GM18867 (cell line): ENCODE results near the gene VAV3.
A peak's percentile ranks its signal among the peaks of the same experiment; 100 is the strongest.

ENCODE experiments used
- ATAC-seq: cut with Tn5 transposase; IDR thresholded peaks from one replicate; pipeline ENCODE4 v1.9.1; 2021; ENCODE audit warnings: mild to moderate bottlenecking, moderate library complexity; ENCODE audit not compliant: unreplicated experiment

The VAV3 gene

DNA sequence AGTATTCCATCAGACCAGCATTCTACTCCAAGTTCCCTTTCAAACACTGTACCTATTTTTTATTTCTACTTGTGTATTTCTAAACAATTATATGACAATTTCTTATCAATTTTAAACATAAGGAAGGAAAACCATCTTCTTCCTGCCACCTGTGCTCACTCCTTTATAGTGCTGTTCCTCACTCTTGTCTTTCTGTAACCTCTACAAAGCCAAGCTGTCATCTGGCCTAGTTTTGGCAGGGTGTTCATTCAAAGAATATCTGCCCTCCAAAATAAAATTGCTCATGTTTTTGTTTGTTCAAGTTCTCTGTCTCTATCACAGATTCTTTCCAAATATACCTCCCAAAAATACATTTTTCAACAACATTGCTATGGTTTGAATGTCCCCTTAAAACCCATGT is 360.2 kb downstream of the VAV3 start:
- ATAC-seq, result no peak

DNA sequence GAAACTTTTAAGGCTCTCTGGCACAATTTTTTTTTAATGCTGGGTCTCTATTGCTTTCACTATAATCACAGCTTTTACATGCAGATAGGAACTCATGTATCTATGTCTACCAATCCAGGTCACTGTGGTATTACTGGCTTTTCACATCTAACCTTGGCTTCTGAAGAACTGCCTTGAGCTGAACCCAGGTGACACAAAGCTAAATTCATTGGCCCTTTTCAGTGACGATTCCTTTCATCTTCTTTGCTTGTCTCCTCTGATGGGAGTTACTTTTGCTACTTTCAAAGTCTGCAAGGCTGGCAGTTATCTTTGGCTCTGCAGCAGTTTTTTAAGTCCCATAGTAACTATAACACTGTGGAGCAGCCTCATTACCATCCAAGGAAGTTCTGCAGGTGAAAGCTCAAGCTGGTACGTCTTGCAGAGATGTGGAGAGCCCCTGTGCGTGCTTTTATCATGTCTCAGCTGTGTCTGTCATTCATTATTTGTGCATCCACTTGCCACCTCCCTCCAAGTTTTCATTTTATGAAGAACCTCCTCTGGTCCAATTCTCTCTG is 364.3 kb downstream of the VAV3 start:
- ATAC-seq, result no peak

DNA sequence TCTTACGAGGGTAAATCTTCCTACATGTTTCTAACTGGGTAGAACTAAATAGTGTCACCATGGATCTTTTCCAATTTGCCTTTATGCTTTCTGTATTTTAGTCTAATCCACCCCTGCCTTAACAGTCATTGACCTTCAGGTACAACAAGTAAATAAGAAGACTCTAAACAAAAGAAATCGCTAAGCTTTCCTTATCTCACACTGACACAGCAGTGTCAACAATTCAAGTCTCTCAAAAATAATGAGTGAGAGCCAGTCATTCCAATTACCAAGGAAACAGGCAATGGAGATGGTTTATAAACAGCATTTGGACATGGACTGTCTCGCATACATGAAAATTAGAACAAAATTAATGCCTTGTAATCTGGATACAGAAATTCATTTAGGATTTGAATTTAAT is 365.8 kb downstream of the VAV3 start:
- ATAC-seq, result no peak

DNA sequence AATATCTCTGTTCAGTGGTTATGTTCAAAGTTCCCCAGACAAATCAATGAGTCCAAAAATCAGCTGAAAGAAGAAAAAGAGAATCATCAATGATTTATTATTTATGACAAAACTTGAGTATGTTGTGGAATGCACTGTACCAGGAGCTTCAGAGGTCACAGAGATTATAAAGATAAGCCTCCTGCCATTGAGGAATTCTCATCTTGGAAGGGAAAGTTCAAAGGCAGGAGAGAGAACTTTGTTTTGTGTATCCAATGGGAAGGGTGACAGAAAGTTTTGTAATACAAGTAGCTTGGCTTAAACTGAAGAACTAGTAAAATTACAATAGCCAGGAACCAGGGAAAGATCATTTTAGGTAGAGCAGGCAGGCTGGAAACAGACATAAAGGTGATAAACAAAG is 367.7 kb downstream of the VAV3 start:
- no peak for ATAC-seq

DNA sequence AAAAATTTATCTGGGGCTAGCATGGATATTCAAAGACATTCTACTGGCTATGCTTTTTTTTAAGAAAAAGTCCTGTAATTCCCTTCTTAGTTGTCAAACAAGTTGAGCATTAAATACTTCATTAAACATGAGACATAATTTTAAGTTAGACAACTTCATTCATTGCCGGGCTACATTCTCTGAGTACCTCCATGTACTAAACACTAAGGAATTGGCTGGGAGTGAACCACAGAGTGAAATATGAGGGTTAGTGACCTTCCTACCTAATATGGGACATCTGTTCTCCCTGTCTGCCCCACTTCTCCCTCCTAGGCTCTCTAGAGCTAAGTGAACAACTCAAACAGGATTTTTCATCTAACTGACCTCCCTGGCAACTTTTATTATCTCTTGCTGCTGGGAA is 370.4 kb downstream of the VAV3 start:
- ATAC-seq, result no peak

DNA sequence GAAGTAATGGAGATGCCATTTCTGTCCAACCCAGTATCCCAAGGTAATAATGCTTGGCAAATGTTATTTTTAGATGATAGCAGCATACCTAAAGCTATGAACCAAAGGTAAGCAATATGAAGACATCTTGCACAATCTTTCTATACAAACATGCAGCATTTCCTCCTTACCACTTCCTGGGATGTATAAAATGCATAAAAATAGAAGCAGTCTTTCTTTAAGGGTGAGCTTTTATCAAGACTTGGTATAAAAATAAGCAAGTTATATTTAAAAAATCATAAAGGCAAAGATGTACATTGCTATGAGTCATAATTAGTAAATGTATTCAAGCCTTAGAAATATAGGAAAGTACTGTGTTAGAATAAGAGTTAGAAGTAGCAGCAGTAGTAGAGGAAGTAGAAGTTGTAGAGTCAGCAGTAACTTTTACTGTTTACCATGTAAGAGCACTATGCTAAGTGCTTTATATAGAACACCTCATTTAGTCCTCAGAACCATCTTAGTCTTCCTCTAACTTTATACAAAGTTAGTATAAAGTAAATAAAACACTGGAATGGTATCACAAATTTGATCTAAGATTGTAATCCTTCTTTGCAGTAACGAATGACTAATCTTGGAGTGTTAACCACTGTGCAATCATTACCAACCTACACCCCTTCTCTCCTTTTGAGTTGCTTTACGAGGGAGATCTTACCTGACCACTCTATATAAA is 371.3 kb downstream of the VAV3 start:
- no peak for ATAC-seq

DNA sequence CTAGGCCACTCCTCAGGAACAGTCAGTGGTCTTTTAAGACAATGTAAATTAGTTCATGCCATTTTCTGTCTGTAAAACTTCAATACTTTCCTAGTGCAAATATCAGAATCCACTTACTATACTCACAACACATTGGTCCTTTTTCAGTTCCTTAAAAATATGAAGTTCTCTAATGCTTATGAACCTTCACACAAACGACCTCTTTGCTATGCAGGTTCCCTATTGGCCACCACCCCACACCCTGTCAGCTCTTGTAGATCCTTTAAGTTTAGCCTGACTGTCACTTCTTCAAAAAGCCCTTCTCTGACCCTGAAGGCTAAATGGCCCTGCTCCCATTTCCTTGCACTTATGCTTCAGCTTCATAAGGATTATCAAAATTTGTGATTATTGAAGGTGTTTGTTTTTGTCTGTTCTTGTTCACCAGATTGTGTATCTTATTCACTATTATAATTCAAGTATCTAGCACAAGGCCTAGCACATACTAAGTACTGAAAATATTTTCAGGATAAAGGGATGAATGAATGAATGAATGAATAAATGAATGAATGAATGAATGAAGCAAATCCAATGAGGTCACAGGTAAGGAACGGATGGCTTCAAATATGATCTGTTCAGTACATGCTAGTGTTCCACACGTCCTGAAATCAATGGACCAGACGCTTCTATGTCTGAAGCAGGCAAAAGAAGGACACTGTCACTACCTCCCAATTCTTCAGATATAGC is 373.9 kb downstream of the VAV3 start:
- peak; percentile 78 for ATAC-seq

DNA sequence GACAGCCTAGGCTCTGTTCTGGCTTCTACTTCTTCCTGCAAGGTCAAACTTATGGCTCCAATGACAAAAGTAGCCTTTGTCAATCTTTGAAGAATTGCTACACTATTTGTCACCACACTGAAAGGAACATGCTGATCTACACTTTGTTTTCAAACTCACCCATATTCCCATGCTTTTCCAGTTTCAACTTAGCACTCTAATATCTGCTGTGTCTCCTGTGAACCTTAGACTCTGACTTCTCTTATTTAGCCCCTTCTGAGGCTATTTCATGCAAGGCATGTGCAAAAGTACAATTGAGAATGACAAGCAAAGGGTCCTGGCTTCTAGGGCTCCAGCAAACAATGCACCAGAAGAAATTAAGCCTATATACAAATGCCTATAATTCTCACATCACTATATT is 374.9 kb downstream of the VAV3 start:
- no peak for ATAC-seq

DNA sequence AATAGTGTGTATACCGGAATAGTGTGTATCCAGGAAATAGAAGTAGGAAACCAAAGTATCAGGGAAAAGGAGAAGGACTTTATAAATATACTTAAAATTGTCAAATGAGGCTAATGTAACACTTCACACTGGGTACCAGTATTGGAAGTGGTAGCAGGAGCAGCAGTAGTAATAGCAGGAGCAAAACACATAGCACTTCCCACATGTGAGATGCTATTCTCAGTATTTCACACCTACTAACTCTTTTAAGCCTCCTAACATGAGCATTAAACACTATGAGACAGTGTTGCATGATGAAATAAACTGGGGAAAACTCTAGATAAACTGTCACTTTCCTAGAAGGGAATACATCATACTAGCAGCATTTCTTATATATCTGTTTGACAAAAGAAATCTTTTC is 376.7 kb downstream of the VAV3 start:
- ATAC-seq, result no peak

DNA sequence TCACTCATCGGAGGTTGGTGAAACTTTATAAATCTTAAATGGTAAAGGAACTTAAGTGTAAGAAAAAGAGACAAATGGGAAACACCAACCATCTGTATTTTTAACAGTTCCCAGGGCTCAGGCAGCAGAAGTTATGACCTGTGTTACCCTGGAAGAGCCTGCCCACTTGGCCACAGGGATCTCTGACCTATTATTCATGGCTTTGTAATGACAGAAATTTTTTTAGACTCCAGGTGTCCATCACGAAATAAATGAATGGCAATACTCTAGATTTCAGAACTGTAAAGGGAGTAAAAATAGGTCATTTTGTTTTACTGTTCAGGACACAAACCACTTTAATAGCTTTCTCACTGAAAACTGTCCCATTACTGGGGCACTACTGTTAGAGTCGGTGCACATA is 389.8 kb downstream of the VAV3 start:
- ATAC-seq, result no peak

DNA sequence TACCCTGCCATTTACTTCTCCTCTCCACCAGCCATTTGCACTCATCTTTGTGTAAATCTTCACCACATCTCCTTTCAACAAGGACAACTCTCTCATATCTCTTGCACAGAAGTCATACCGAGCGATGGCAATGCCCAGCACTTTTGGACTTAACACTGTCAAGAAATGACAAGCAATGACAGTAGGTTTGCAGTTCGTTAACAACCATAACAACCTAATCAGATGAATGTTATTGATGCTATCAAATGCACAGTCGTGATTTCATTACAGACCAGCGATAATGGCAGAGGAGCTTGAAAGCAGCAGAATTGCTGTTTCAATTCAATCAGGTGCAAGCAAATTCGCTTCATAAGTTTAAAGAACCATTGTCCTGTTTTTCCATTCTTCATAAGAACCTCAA is 390.9 kb downstream of the VAV3 start:
- no peak for ATAC-seq

DNA sequence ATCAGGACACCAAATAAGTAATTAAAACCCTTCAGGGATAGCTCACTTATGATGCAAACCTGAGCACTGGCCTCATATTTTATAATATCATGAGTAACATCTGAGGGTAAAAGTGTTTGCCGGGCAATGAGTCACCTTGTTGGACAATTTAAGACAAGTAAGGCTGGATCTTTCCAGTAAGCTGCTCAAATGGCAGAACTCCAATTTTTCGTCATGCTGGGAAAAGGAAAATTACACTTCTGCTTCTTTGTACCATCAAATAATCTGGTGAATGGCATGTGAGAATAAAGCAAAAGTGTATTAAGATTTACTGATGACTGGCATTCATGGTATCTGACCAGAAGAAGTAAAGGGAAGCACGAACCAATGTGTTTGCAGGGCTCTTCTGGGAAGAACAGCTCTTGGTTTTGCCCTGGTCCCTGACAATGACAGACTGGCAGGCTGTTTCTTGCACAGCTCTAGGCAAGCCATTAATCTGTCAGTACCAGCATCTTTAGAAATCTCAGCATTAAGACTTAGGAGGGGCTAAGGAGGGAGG is 392.2 kb downstream of the VAV3 start:
- no peak for ATAC-seq

DNA sequence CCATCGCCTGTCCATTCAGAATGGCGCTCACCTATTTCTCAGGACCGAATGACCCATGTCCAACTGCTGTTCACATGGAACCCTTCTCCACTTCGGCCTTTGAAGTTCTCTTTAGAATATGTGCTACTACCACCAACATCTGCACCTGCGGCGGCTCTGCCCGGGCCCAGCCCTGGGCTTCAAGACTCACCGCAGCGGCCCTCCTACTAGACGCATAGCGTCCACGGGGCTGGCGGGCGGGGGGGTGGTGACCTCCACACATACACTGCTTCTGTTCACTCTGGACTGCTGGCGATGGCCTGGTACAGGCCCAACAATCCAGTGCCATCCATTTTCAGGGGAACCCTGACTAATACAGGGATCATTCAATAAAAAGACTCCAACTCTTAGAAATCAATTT is 394.2 kb downstream of the VAV3 start:
- ATAC-seq, result no peak

DNA sequence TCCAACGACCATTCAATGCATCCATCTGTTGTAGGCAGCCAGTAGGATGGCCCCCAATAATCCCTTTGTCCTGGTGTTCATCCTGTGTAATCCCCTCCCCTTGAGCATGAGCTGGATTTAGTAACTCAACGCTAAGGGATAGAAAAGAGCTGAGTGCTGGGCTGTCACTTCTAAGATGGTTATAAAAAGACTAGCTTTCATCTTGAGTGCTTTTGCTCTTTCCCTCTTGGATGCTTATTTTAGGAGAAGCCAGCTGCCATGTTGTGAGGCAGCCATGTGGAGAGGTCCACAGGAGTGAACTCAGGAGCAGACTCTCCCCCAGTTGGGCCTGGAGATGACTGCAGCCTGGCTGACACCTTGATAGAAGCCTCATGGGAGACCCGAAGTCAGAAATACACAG is 401.5 kb downstream of the VAV3 start:
- ATAC-seq, result no peak

DNA sequence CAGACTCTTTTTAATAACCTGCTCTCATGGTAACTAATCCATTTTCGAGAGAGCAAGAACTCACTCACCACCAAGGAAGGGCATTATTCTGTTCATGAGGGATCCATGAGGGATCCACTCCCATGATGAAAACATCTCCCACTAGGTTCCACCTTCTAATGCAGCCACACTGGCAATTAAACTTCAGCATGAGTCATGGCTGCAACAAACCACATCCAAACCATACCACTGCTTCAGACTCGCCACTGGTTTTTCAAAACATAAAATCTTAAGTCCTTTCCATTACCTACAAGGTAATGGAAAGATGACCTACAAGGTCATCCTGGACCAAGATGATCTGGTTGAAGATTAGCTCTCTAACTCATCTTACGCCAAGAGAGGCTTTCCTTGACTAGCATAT is 405.1 kb downstream of the VAV3 start:
- no peak for ATAC-seq

DNA sequence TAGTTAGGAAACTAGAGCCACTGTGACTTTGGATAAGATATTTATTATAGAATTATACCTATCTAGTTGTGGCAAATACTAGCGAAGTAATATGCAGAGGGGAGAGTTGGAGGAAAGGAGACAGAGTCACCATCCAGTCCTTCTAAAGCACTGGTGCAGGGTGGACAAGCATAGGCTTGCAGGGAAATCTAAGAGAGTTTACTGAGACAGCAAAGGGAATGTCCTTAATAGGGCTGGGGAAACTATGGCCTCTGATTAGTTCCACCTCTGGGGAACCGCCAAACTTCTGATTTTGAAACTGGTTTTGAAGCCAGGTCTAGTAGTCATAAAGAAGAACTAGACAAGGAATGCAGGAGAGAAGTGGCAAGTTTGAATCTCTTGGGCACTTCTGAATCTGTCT is 407.9 kb downstream of the VAV3 start:
- ATAC-seq, result no peak

DNA sequence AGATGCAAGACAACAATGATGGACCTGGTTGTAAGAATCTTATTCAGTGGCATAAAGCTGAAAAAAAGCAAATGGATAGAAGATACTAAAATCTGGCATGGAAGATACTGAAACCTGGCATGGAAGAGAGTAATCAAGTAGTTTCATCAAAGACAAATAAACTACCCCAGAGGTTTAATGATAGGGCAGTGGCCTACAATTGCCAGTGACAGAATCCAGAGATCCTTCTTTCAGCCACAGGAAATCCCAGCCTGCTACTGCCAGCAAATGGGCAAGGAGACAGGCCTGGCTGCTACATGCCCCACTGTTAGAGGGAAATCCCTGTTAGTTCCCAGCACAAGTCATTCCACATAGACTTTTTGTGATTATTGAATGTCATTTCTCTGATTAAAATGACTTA is 409.4 kb downstream of the VAV3 start:
- no peak for ATAC-seq

DNA sequence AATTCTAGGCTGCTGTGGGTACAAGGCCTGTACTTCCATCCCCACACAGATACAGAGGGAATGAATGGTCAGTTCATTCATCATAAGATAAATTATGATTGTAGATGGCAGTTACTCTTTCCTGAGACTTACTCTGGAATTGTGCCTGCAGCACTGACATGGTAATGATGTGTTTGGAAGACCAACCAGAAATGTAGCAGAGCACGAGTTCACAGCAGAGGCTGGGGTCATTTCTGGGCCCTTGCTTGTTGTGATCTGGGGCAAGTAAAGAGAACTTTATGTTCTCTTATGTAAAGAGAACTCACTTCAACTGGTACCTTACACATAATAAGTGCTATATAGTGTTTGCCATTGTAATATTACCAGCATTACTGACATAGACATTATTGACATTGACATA is 412.2 kb downstream of the VAV3 start:
- ATAC-seq, result no peak

DNA sequence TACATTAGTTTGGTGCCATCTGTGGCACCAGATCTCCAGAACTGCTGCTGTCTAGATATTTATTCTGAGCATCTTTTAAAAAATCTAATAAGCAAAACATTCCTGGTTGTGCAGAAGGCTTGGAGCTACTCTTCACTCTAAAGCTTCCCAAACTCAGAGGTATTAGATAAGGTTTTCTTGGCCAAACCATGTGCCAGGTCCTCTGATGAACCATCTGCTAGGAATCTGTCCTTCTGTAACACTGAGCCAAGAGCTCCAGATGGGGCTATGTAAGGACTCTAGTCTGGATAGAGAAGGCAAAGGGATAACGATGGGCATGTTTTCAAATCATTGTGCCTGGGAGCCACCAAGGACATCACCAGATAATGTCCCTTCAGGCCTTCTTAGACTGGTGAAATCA is 413.5 kb downstream of the VAV3 start:
- no peak for ATAC-seq

DNA sequence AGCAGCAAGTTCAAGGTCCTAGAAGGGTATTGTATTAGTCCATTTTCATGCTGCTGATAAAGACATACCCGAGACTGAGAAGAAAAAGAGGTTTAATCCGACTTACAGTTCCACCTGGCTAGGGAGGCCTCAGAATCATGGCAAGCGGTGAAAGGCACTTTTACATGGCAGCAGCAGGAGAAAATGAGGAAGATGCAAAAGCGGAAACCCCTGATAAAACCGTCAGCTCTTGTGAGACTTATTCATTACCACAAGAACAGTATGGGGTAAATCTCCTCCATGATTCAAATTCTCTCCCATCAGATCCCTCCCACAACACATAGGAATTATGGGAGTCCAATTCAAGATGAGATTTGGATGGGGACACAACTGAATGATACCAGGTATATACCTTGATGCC is 414.6 kb downstream of the VAV3 start:
- no peak for ATAC-seq

DNA sequence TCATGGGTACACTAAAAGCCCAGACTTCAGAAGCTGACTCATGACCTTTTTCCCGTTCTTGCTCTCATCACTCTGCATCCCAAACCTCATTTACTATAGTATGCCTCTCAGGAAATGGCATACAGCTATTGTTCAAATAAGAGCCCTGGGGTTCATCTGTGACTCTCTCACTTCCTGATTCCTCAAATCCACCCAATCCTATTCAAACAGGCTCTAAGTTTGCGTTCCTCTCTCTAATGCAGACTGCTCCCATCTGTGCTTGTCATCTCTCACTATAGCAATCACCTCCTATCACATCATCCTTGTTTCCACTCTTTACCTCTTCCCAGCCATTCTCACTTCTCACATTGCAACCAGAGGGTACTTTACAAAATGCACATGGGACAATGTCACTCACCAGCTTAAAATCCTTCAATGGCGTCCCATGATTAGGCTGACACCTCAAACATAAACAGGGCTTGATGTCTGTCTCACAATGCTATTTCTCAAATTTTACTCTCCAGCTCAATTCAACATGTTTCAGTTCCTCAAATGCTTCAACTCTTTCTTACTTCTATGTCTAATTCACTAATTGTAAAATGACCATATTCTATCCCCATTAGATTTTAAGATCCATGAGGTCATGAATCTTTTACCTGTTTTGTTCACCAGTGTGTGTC is 415.7 kb downstream of the VAV3 start:
- peak; percentile 49 for ATAC-seq

DNA sequence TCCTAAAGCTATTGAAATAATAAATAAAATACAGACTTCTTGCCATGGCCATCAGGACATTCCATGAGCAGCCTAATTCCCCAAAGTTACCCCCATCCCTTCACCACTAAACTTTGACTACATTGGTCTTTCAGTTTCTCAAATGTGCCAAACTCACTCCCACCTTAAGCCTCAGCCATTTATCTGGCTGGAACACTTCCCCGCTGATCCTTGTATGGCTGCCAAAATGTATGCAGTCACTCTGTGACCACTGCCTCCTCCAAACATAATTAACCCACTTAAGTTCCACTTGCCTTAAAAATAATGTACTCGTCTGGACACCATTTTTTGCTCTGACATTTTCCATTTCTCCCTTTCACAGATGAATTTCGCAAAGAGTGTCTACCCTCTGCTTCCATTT is 416.7 kb downstream of the VAV3 start:
- ATAC-seq, result no peak
